IMR-90 (cell line): ENCODE results near the gene C9orf152.
"Not testable (repeated sequence)": the region's sequence is repeated elsewhere in the genome, so short reads cannot be mapped to it uniquely, and the experiment has no call there.

ENCODE experiments used
- CEBPB ChIP-seq: IDR thresholded peaks from 2 replicates; pipeline ENCODE4 v1.6.1; 2012; ENCODE audit warnings: low read depth, low read length, improper control_type of control experiment
- CTCF ChIP-seq: conservative IDR thresholded peaks from 2 replicates; pipeline ENCODE4 v1.5.1; 2012; ENCODE audit warnings: mild to moderate bottlenecking, low read depth, low read length, improper control_type of control experiment
- MAZ ChIP-seq: IDR thresholded peaks from 2 replicates; pipeline ENCODE4 v1.6.1; 2012; ENCODE audit warnings: low read depth, mild to moderate bottlenecking, low read length, improper control_type of control experiment, moderate library complexity, borderline replicate concordance
- NFE2L2 ChIP-seq: fragments of 150-350 bp; IDR thresholded peaks from 2 replicates; pipeline ENCODE4 v1.6.1; 2016; ENCODE audit warnings: low read depth, mild to moderate bottlenecking, low read length
- RCOR1 ChIP-seq: IDR thresholded peaks from 2 replicates; pipeline ENCODE4 v1.6.1; 2012; ENCODE audit warnings: mild to moderate bottlenecking, low read length, improper control_type of control experiment; ENCODE audit not compliant: insufficient replicate concordance

- TF ChIP-seq CTCF, NFE2L2, RCOR1, CEBPB, MAZ: not testable (repeated sequence)
Observed at GRCh38 chr9:110205612-110206011, 2.3 kb downstream of the C9orf152 start.
